Activated CD4-positive, alpha-beta T cell treated with anti-CD3 and anti-CD28 coated beads, Interleukin-2, amount 10 ng/mL, durations not matched to agents 24 days and 14 days (primary cell): ENCODE data around the gene IPO11. TPM values are rescaled to one million over a fixed set of nuclear protein-coding genes. Genes with fewer than 3 reads are reported as not detected.
"Not testable (repeated sequence)": the region's sequence is repeated elsewhere in the genome, so short reads cannot be mapped to it uniquely, and the experiment has no call there.

Experiments
- DNase-seq: peaks from one replicate; pipeline ENCODE4 v3.0.0; 2022
- H3K27ac Mint-ChIP-seq: one replicate; pipeline ENCODE4 v1.8.0; 2022; ENCODE audit warnings: mild to moderate bottlenecking, mixed read lengths
- H3K27me3 Mint-ChIP-seq: one replicate; pipeline ENCODE4 v1.8.0; 2022; ENCODE audit warnings: mixed read lengths
- H3K36me3 Mint-ChIP-seq: one replicate; pipeline ENCODE4 v1.8.0; 2022; ENCODE audit warnings: low read depth, mild to moderate bottlenecking, mixed read lengths
- H3K4me1 Mint-ChIP-seq: one replicate; pipeline ENCODE4 v1.8.0; 2021; ENCODE audit warnings: mixed read lengths
- H3K4me3 Mint-ChIP-seq: one replicate; pipeline ENCODE4 v1.8.0; 2022; ENCODE audit warnings: mild to moderate bottlenecking, moderate library complexity, mixed read lengths
- H3K9me3 Mint-ChIP-seq: one replicate; pipeline ENCODE4 v1.8.0; 2021; ENCODE audit warnings: mixed read lengths
- intact Hi-C: fragments of 100-400 bp; cut with micrococcal nuclease; formaldehyde crosslinking; loops from one replicate; pipeline ENCODE4 v1.15.1; 2023
- total RNA-seq: library from RNA; stranded (reverse); gene quantifications from 2 replicates; pipeline ENCODE4 v1.2.3, GENCODE V29; 2022

IPO11 gene
- total RNA-seq, 1 donor from 2014 or later: 60.9 TPM

DNA sequence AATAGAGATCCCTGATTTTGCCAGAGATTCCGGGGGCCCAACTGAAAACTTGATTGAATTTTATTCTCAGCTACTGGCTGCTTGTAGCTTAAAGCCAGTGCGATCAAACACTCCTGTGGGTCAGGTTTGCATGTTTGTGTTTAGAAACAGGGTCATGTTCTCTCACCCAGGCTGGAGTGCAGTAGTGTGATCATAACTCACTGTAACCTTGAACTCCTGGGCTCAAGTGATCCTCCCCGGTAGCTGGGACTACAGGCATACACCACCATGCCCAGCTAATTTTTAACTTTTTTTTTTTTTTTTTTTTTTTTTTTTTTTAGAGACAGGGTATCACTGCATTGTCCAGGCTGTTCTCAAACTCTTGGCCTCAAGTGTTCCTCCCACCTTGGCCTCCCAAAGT is 232.7 kb downstream of the IPO11 start:
- H3K9me3 Mint-ChIP-seq: no peaks in the 10 kb centered on the region
- no peaks in the 10 kb centered on the region for H3K27me3 Mint-ChIP-seq
- H3K27ac Mint-ChIP-seq: no peak overlapping the region
- DNase-seq: no peak
- intact Hi-C loops: no loop called here
- H3K4me1 Mint-ChIP-seq: no peaks in the 10 kb centered on the region
- no peaks in the 10 kb centered on the region for H3K36me3 Mint-ChIP-seq
- no peak overlapping the region for H3K4me3 Mint-ChIP-seq

GRCh38 chr5:62647241-62647640 is 234.7 kb downstream of the IPO11 start:
- Mint-ChIP-seq H3K27me3 (no peaks in the 10 kb centered on the region), H3K4me3 (no peak overlapping the region), H3K4me1 (no peaks in the 10 kb centered on the region), H3K27ac (no peak overlapping the region), H3K36me3 (no peaks in the 10 kb centered on the region), H3K9me3 (no peaks in the 10 kb centered on the region)
- no peak for DNase-seq
- intact Hi-C loops: no loop called here

DNA sequence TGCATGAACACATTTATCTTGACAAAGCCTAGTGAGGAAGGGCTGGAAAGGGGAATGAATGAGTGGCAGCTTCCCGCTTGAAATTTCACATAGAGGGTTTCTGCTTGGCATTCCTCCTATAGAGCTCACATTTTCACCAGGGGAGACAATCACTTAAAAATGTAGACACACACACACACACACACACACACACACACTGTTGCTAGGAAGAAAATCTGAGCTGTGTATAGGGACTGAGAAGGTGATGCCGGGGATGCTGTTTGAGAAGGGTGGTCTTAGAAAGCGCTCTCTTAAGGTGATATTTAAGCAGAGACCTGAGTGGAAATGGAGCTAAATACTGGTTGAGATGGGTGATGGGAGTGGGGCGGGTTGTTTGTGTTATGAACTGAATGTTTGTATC is 236.5 kb downstream of the IPO11 start:
- no peak overlapping the region for H3K4me3 Mint-ChIP-seq

GRCh38 chr5:62649476-62650113 is 237.0 kb downstream of the IPO11 start:
- intact Hi-C loops: no loop called here
- no peaks in the 10 kb centered on the region for H3K27me3 Mint-ChIP-seq
- no peaks in the 10 kb centered on the region for H3K36me3 Mint-ChIP-seq
- H3K9me3 Mint-ChIP-seq: peaks cover 2% of the 10 kb centered on the region
- peaks cover 6% of the 10 kb centered on the region for H3K4me1 Mint-ChIP-seq
- no peak for DNase-seq
- H3K4me3 Mint-ChIP-seq: no peak overlapping the region
- H3K27ac Mint-ChIP-seq: no peak overlapping the region

More for the DNA sequence above, 236.5 kb downstream of the IPO11 start:
- no peaks in the 10 kb centered on the region for H3K9me3 Mint-ChIP-seq
- peaks cover 6% of the 10 kb centered on the region for H3K4me1 Mint-ChIP-seq
- intact Hi-C loops: no loop called here
- H3K36me3 Mint-ChIP-seq: no peaks in the 10 kb centered on the region
- H3K27ac Mint-ChIP-seq: no peak overlapping the region
- no peaks in the 10 kb centered on the region for H3K27me3 Mint-ChIP-seq
- DNase-seq: no peak

- no peak overlapping the region for H3K4me3 Mint-ChIP-seq
- no peak for DNase-seq
- H3K36me3 Mint-ChIP-seq: no peaks in the 10 kb centered on the region
- H3K9me3 Mint-ChIP-seq: peaks cover 4% of the 10 kb centered on the region
- no peaks in the 10 kb centered on the region for H3K27me3 Mint-ChIP-seq
- intact Hi-C loops: no loop called here
- no peak overlapping the region for H3K27ac Mint-ChIP-seq
- H3K4me1 Mint-ChIP-seq: peaks cover 6% of the 10 kb centered on the region
Observed at GRCh38 chr5:62650197-62650596, 237.6 kb downstream of the IPO11 start.

DNA sequence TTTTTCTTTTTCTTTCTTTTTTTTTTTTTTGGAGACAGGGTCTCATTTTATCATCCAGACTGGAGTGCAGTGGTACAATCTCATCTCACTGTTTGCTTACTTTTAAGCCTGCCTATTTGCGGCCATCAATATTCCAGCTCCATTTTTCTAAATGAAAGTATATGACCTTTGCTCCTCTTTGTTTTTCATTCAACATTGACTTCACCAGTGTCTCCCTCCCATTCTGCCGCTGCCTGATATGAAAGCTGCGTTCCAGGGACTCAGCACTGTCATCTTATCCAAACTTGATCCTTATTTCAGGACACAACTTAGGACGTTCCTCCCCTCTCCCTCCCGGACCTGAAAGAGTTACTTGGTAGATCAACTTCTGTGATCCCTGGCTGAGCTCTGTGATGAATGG is 239.7 kb downstream of the IPO11 start:
- peaks cover 6% of the 10 kb centered on the region for H3K4me1 Mint-ChIP-seq
- H3K36me3 Mint-ChIP-seq: no peaks in the 10 kb centered on the region
- no peak for DNase-seq
- intact Hi-C loops: no loop called here
- no peak overlapping the region for H3K27ac Mint-ChIP-seq
- peaks cover 4% of the 10 kb centered on the region for H3K9me3 Mint-ChIP-seq
- H3K4me3 Mint-ChIP-seq: no peak overlapping the region
- H3K27me3 Mint-ChIP-seq: no peaks in the 10 kb centered on the region

GRCh38 chr5:62653001-62653863 is 240.7 kb downstream of the IPO11 start:
- Mint-ChIP-seq H3K27ac (no peak overlapping the region), H3K4me1 (peaks cover 6% of the 10 kb centered on the region), H3K4me3 (no peak overlapping the region)

GRCh38 chr5:62653864-62654575 is 241.5 kb downstream of the IPO11 start:
- H3K4me1 Mint-ChIP-seq: peaks cover 6% of the 10 kb centered on the region
- no peaks in the 10 kb centered on the region for H3K36me3 Mint-ChIP-seq
- H3K9me3 Mint-ChIP-seq: peaks cover 4% of the 10 kb centered on the region
- H3K27ac Mint-ChIP-seq: no peak overlapping the region
- DNase-seq: no peak
- intact Hi-C loops: no loop called here
- H3K4me3 Mint-ChIP-seq: no peak overlapping the region
- H3K27me3 Mint-ChIP-seq: no peaks in the 10 kb centered on the region

More at GRCh38 chr5:62653001-62653863, 240.7 kb downstream of the IPO11 start:
- H3K9me3 Mint-ChIP-seq: peaks cover 4% of the 10 kb centered on the region
- no peaks in the 10 kb centered on the region for H3K36me3 Mint-ChIP-seq
- no peaks in the 10 kb centered on the region for H3K27me3 Mint-ChIP-seq
- intact Hi-C loops: no loop called here
- DNase-seq: peak; percentile 54

GRCh38 chr5:62657772-62658171 is 245.2 kb downstream of the IPO11 start:
- intact Hi-C loops, H3K27me3 Mint-ChIP-seq, DNase-seq, H3K36me3 Mint-ChIP-seq, H3K4me1 Mint-ChIP-seq, H3K27ac Mint-ChIP-seq, H3K9me3 Mint-ChIP-seq, H3K4me3 Mint-ChIP-seq: not testable (repeated sequence)

DNA sequence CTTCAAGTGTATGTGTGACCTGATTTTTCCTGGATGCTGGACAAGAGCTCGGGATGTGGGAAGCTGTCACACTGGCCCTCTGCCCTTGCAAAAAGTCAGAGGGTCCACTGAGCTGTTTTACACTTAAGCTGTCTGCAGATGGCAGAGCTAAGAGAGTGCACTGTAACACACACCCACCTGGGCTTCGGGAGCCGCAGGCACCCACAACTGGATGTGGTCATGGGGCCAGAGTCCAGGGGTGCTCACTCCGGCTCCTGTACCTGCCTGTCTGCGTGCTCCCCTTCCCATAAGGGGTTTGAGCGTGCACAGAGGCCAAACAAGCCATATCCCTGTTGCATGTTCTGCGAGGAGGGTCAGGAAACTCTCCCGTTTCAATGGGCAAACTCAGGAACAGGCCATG is 248.6 kb downstream of the IPO11 start:
- no peaks in the 10 kb centered on the region for H3K36me3 Mint-ChIP-seq
- H3K4me1 Mint-ChIP-seq: no peaks in the 10 kb centered on the region
- no peaks in the 10 kb centered on the region for H3K9me3 Mint-ChIP-seq
- intact Hi-C loops: no loop called here
- H3K27me3 Mint-ChIP-seq: no peaks in the 10 kb centered on the region
- H3K27ac Mint-ChIP-seq: no peak overlapping the region
- no peak for DNase-seq
- H3K4me3 Mint-ChIP-seq: no peak overlapping the region

DNA sequence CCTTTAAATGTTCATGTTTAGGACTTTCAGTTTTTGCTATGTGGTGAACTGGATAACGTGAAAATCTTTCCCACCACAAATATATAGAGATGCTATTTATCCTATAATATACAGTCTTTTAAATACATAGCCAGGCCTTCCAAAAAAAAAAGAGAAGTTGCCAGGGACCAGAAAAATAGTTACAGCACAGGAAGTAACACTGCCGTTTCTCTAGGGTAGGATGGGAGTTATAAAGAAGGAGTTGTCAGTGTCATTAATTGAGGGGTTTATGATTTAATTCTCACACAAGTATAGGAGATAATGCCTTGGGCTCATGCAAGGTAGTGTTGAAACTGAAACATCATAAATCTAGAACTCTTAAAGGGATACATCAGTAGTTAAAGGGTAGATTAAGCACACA is 250.0 kb downstream of the IPO11 start:
- no peaks in the 10 kb centered on the region for H3K4me1 Mint-ChIP-seq
- H3K27ac Mint-ChIP-seq: no peak overlapping the region
- intact Hi-C loops: no loop called here
- no peaks in the 10 kb centered on the region for H3K9me3 Mint-ChIP-seq
- no peak overlapping the region for H3K4me3 Mint-ChIP-seq
- no peaks in the 10 kb centered on the region for H3K36me3 Mint-ChIP-seq
- no peak for DNase-seq
- H3K27me3 Mint-ChIP-seq: no peaks in the 10 kb centered on the region

DNA sequence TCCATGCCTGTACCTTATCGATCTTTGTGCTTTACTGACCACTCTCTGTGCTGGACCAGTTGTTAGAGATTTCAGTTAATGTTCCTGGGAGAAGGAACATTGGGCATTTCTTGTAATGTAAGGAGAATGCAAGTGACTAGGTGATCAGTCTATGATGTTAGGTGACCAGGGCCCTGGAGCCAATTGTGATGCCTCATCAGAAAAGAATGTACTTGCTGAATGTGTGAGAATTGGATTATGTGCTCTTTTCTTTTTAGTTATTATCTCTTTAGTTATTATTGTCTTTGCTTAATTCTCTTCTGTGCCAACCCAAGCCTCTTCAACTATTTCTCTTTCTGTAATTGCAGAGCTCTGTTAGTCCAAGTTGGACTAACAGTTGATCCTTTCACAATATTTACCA is 258.9 kb downstream of the IPO11 start:
- H3K4me3 Mint-ChIP-seq: no peak overlapping the region
- H3K27ac Mint-ChIP-seq: no peak overlapping the region
- no peaks in the 10 kb centered on the region for H3K36me3 Mint-ChIP-seq
- no peak for DNase-seq
- intact Hi-C loops: no loop called here
- H3K9me3 Mint-ChIP-seq: peaks cover 9% of the 10 kb centered on the region
- no peaks in the 10 kb centered on the region for H3K4me1 Mint-ChIP-seq
- no peaks in the 10 kb centered on the region for H3K27me3 Mint-ChIP-seq

DNA sequence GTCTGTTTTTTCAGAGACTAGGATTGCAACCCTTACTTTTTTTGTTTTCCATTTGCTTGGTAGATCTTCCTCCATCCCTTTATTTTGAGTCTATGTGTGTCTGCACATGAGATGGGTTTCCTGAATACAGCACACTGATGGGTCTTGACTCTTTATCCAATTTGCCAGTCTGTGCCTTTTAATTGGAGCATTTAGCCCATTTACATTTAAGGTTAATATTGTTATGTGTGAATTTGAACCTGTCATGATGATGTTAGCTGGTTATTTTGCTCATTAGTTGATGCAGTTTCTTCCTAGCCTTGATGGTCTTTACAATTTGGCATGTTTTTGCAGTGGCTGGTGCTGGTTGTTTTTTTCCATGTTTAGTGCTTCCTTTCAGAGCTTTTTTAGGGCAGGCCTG is 264.0 kb downstream of the IPO11 start:
- DNase-seq, H3K27ac Mint-ChIP-seq, H3K4me3 Mint-ChIP-seq, H3K27me3 Mint-ChIP-seq, H3K36me3 Mint-ChIP-seq, H3K4me1 Mint-ChIP-seq, intact Hi-C loops: not testable (repeated sequence)
- H3K9me3 Mint-ChIP-seq: peaks cover 13% of the 10 kb centered on the region
